RWPE1 (cell line): ENCODE measurements around the gene HECTD4.
"Not testable (repeated sequence)": the region's sequence is repeated elsewhere in the genome, so short reads cannot be mapped to it uniquely, and the experiment has no call there.

Source experiments
- CTCF ChIA-PET: fragments of 350-600 bp; sonication (Branson Sonifier 250); formaldehyde crosslinking; extraction: SDS; loops from one replicate; lab custom pipeline; 2021; lab: Yijun Ruan, JAX
- POLR2A ChIA-PET: fragments of 400-600 bp; formaldehyde crosslinking; extraction: SDS; loops from one replicate; lab custom pipeline; 2020; ENCODE audit warnings: antibody characterized with exemption; ENCODE audit not compliant: low non-redundant PET; lab: Yijun Ruan, JAX
- DNase-seq: peaks from one replicate; pipeline ENCODE4 v3.0.0; 2012; ENCODE audit warnings: low spot score
- H3K27ac ChIP-seq: fragments of 450-650 bp; 2 replicates; pipeline ENCODE4 v1.5.1; 2017
- CTCF ChIP-seq: fragments of 450-650 bp; conservative IDR thresholded peaks from 2 replicates; pipeline ENCODE4 v1.5.1; 2017; ENCODE audit warnings: low read depth, mild to moderate bottlenecking

HECTD4 gene

GRCh38 chr12:112413855-112414625 lies 31.8 kb upstream of the HECTD4 start:
- POLR2A ChIA-PET, result no interaction called here
- CTCF ChIA-PET, result no interaction called here
- no peak for TF ChIP-seq CTCF
- H3K27ac ChIP-seq, result no peak overlapping the region
- DNase-seq, result no peak

GRCh38 chr12:112409906-112410244 lies 27.6 kb upstream of the HECTD4 start:
- ChIA-PET POLR2A (no interaction called here), CTCF (interaction anchor here (0.6 to 0.7 kb wide), 4 partner anchors 14 to 996 kb away, joined by 3 to 6 read pairs (median 4); no protein-coding TSS in a partner anchor)
- no peak for TF ChIP-seq CTCF
- peak overlapping the region; percentile 88 for H3K27ac ChIP-seq
- no peak for DNase-seq

- no peak for TF ChIP-seq CTCF
Measured at GRCh38 chr12:112409064-112409905, 27.1 kb upstream of the HECTD4 start, which contains the start of gene RPL6. Gene RPL6 (minus strand): TSS chr12:112409605. CDS start chr12:112408656, 949 bp downstream.

GRCh38 chr12:112408621-112409020 lies 26.4 kb upstream of the HECTD4 start:
- ChIA-PET CTCF (no interaction called here), POLR2A (no interaction called here)
- peak; percentile 17 for DNase-seq
- peak overlapping the region; percentile 88 for H3K27ac ChIP-seq
- no peak for TF ChIP-seq CTCF

More at GRCh38 chr12:112409064-112409905, 27.1 kb upstream of the HECTD4 start, which contains the start of gene RPL6:
- ChIA-PET POLR2A (no interaction called here), CTCF (interaction anchor here (0.7 kb wide), 1 partner anchor 996 kb away, joined by 3 read pairs; no protein-coding TSS in a partner anchor)
- peak within 1 kb of the TSS; percentile 88 for H3K27ac ChIP-seq
- DNase-seq, result peak; percentile 90

GRCh38 chr12:112407683-112408082 lies 25.5 kb upstream of the HECTD4 start:
- CTCF ChIA-PET, DNase-seq, POLR2A ChIA-PET: not testable (repeated sequence)
- peak overlapping the region; percentile 43 for H3K27ac ChIP-seq

- CTCF ChIA-PET, result no interaction called here
- TF ChIP-seq CTCF, result no peak
- H3K27ac ChIP-seq, result peak overlapping the region; percentile 35; the same call in 1 of the 2 replicates
- no peak for DNase-seq
- POLR2A ChIA-PET, result no interaction called here
Measured at GRCh38 chr12:112406519-112407488, 24.6 kb upstream of the HECTD4 start.
